GM10266 (cell line): ENCODE results near the gene LDLRAD4.
"Not testable (repeated sequence)": the region's sequence is repeated elsewhere in the genome, so short reads cannot be mapped to it uniquely, and the experiment has no call there.

Source experiments
- DNase-seq: peaks from one replicate; pipeline ENCODE4 v3.0.0; 2012; ENCODE audit errors: extremely low spot score
- CTCF ChIP-seq: IDR thresholded peaks from 2 replicates; pipeline ENCODE4 v1.5.1; 2012; ENCODE audit warnings: mild to moderate bottlenecking, low read depth; ENCODE audit not compliant: control insufficient read depth, insufficient read depth; ENCODE audit errors: missing control alignments

The LDLRAD4 gene

GRCh38 chr18:13471198-13471845 lies 252.8 kb downstream of the LDLRAD4 start:
- no peak for DNase-seq
- no peak for TF ChIP-seq CTCF

GRCh38 chr18:13471971-13472628 lies 253.5 kb downstream of the LDLRAD4 start:
- no peak for DNase-seq
- no peak for TF ChIP-seq CTCF

- TF ChIP-seq CTCF, result no peak
- DNase-seq, result no peak
These were observed 255.2 kb downstream of the LDLRAD4 start for GRCh38 chr18:13473751-13474150.

- DNase-seq, result no peak
- TF ChIP-seq CTCF, result no peak
These were observed 255.8 kb downstream of the LDLRAD4 start for GRCh38 chr18:13474336-13474735.

- TF ChIP-seq CTCF, result no peak
- DNase-seq, result no peak
These were observed 256.5 kb downstream of the LDLRAD4 start for GRCh38 chr18:13474907-13475545.

- DNase-seq, result not testable (repeated sequence)
These were observed 257.8 kb downstream of the LDLRAD4 start for GRCh38 chr18:13476312-13476711.

- no peak for TF ChIP-seq CTCF
- DNase-seq, result no peak
These were observed 258.7 kb downstream of the LDLRAD4 start for GRCh38 chr18:13477147-13477683.
